Prostate gland (tissue), 2 donors: Measurements from ENCODE around the gene HMOX2. TPM values are rescaled to one million over a fixed set of nuclear protein-coding genes. Genes with fewer than 3 reads are reported as not detected.

Experiments used
- DNase-seq: peaks from one replicate; pipeline ENCODE4 v3.0.0-alpha.2; 2019; ENCODE audit warnings: low spot score
- H3K27ac ChIP-seq, 2 donors: fragments of 200-600 bp; sonication (generic); 2 replicates each; pipeline ENCODE4 v1.5.1; 2017 to 2019
- H3K27me3 ChIP-seq: fragments of 200-600 bp; sonication (generic); replicated peaks from 2 replicates; pipeline ENCODE4 v1.5.1; 2019; ENCODE audit not compliant: insufficient read depth
- H3K36me3 ChIP-seq, 2 donors: fragments of 200-600 bp; sonication (generic); 1 replicate in 1 of 2; 2 replicates in 1 of 2; pipeline versions ENCODE4 v1.5.1 to v1.8.1; 2017 to 2019
- H3K4me1 ChIP-seq: fragments of 200-600 bp; sonication (generic); replicated peaks from 2 replicates; pipeline ENCODE4 v1.5.1; 2019
- H3K4me3 ChIP-seq, 2 donors: fragments of 200-600 bp; sonication (generic); 2 replicates each; pipeline ENCODE4 v1.5.1; 2017 to 2019
- H3K9me3 ChIP-seq: fragments of 200-600 bp; sonication (generic); 2 replicates; pipeline ENCODE4 v1.5.1; 2017
- POLR2A ChIP-seq: fragments of 450-650 bp; IDR thresholded peaks from one replicate; pipeline ENCODE4 v1.6.1; 2016; ENCODE audit warnings: antibody characterized with exemption, mild to moderate bottlenecking
- POLR2AphosphoS5 ChIP-seq: sonication (generic); formaldehyde crosslinking; IDR thresholded peaks from one replicate; pipeline ENCODE4 v1.6.1; 2017; ENCODE audit warnings: antibody characterized with exemption
- WGBS: methylation state at CpG from one replicate; pipeline ENCODE4 v1.1.5; 2018; 5-methylcytosine and 5-hydroxymethylcytosine counted together
- intact Hi-C: fragments of 100-400 bp; cut with DNase I; formaldehyde crosslinking; loops from one replicate; pipeline ENCODE4 v1.14.2; 2022
- total RNA-seq, 2 donors: library from RNA; depleted of rRNA; stranded (reverse); fragments of >200 nt; gene quantifications; one replicate each; pipeline ENCODE4 v1.1.0, GENCODE V29; 2016
- TF ChIP-seq, protein P1 (sequence below), 4 experiments: fragments of 200-600 bp in 2 of 4; fragments of 450-650 bp in 2 of 4; sonication (generic) in 2 of 4; IDR thresholded peaks; 1 replicate in 3 of 4; 2 replicates in 1 of 4; pipeline ENCODE4 v1.5.1; 2016 to 2019; ENCODE audit warnings: antibody characterized with exemption in 4 of 4, mild to moderate bottlenecking in 2 of 4, moderate library complexity in 2 of 4

Gene HMOX2
- total RNA-seq, 2 donors from 2014 or later: 39.9 to 70.8 TPM

DNA sequence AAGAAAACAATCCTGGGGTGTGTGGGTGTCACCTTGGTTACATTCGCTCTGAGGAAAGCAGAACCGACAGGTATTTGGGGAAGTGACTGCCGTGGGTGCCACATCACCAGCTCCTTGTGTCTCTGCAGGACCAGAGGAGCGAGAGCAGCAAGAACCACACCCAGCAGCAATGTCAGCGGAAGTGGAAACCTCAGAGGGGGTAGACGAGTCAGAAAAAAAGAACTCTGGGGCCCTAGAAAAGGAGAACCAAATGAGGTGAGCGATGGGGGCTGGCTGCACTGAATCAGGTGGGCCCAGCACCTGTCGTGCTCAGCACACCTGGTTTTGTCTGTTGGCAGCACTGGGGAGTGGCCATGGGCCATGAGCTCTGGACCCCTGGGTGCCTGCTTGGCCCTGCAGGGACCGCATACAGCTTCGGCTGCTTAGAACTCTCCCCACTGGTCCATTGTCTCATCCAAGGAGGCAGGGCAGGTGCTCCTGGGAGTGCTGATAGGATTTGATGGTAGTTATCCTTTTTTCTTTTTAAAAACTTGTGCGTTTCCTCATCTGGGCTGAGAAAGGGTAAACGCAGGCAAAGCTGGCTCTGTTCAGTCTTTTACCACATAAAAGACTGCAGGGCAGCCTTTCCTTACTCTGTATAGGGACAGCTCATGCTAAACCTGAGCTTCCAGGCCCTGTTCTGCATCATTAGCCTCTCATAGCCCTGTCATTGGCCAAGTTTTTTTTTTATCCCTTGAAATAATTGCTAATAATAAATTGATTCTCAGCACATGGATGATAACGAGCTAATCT is 29.4 kb downstream of the HMOX2 start:
- TF ChIP-seq POLR2AphosphoS5 (no peak), POLR2A (no peak)
- TF ChIP-seq, protein P1, sequence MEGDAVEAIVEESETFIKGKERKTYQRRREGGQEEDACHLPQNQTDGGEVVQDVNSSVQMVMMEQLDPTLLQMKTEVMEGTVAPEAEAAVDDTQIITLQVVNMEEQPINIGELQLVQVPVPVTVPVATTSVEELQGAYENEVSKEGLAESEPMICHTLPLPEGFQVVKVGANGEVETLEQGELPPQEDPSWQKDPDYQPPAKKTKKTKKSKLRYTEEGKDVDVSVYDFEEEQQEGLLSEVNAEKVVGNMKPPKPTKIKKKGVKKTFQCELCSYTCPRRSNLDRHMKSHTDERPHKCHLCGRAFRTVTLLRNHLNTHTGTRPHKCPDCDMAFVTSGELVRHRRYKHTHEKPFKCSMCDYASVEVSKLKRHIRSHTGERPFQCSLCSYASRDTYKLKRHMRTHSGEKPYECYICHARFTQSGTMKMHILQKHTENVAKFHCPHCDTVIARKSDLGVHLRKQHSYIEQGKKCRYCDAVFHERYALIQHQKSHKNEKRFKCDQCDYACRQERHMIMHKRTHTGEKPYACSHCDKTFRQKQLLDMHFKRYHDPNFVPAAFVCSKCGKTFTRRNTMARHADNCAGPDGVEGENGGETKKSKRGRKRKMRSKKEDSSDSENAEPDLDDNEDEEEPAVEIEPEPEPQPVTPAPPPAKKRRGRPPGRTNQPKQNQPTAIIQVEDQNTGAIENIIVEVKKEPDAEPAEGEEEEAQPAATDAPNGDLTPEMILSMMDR (IDR thresholded peaks at IDR 0.05): no peak
- no peak overlapping the region for H3K4me3 ChIP-seq
- no peaks in the 10 kb centered on the region for H3K9me3 ChIP-seq
- 72% methylated on average over 13 of the region's 13 CpGs for WGBS
- H3K4me1 ChIP-seq: peaks cover 7% of the 10 kb centered on the region
- no peaks in the 10 kb centered on the region for H3K36me3 ChIP-seq
- intact Hi-C loops: loop anchor here (2.0 to 10.0 kb wide), 3 partner anchors 43 to 449 kb away; partner anchors contain the start of gene SEC14L5
- H3K27me3 ChIP-seq: no peaks in the 10 kb centered on the region
- no peak for DNase-seq
- H3K27ac ChIP-seq: no peak overlapping the region

DNA sequence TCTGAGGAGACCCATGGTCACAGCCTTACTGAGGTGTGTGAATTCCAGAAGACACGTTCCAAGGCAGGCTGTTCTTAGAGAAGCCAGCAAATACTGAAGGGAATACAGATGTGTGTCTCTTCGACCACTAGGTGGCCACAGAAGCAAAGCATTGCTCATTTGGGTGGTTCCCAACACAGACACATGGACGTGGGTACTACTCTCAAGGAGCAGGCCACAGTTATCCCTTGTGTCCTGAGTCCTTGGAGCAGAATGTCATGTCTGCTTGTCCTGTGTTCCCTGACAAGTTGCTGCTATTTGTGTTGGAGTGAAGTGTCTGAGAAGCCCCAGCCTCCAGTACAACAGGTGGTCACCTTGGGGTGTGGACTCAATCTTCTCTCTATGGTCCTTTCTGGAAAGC is 30.3 kb downstream of the HMOX2 start:
- H3K27me3 ChIP-seq: no peaks in the 10 kb centered on the region
- TF ChIP-seq POLR2A (no peak), POLR2AphosphoS5 (peak; percentile 62)
- TF ChIP-seq, protein P1 (IDR thresholded peaks at IDR 0.05): peak; percentile 53 to 88 (median 82)
- no peak overlapping the region for H3K27ac ChIP-seq
- no peaks in the 10 kb centered on the region for H3K36me3 ChIP-seq
- intact Hi-C loops: loop anchor here (2.0 to 10.0 kb wide), 3 partner anchors 42 to 448 kb away; partner anchors contain the start of gene SEC14L5
- peaks cover 2% of the 10 kb centered on the region for H3K4me1 ChIP-seq
- H3K9me3 ChIP-seq: no peaks in the 10 kb centered on the region
- peak; percentile 71 for DNase-seq
- WGBS: 3% methylated on average over 3 of the region's 3 CpGs
- H3K4me3 ChIP-seq: no peak overlapping the region

DNA sequence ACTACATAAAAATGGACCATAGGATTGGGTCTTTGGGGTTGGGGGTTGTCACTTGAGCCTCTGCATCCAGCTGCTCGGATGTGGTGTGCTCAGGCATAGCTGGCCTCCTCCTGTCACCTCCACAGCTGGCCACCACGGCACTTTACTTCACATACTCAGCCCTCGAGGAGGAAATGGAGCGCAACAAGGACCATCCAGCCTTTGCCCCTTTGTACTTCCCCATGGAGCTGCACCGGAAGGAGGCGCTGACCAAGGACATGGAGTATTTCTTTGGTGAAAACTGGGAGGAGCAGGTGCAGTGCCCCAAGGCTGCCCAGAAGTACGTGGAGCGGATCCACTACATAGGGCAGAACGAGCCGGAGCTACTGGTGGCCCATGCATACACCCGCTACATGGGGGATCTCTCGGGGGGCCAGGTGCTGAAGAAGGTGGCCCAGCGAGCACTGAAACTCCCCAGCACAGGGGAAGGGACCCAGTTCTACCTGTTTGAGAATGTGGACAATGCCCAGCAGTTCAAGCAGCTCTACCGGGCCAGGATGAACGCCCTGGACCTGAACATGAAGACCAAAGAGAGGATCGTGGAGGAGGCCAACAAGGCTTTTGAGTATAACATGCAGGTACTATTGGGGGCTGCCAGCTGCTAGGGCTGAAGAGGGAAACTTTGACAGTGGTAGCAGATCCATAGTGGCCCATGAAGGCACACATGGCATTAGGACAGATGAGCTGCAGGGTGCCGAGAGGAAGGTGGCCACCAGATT is 31.6 kb downstream of the HMOX2 start:
- H3K27ac ChIP-seq: no peak overlapping the region
- intact Hi-C loops: loop anchor here (2.0 to 10.0 kb wide), 3 partner anchors 41 to 447 kb away; partner anchors contain the start of gene SEC14L5
- 94% methylated on average over 17 of the region's 17 CpGs for WGBS

DNA sequence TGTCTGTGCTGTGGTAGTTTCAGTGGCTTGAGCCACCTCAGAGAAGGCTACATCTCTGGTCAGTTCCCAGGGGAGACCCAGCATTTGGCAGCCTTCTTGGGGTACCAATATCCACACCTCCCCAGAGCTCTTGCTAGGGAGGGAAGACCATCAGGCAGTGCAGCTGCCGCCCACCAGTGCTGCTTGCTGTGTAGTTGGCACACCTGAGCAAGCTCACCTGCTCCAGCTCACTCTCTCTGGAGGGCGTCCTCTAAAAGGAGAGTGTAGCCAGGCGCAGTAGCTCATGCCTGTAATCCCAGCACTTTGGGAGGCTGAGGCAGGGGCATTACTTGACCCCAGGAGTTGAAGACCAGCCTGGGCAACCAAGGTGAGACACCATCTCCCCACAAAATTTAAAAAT is 32.6 kb downstream of the HMOX2 start:
- Histone ChIP-seq H3K27ac (no peak overlapping the region), H3K4me3 (no peak overlapping the region), H3K4me1 (no peaks in the 10 kb centered on the region), H3K27me3 (no peaks in the 10 kb centered on the region), H3K36me3 (no peaks in the 10 kb centered on the region), H3K9me3 (no peaks in the 10 kb centered on the region)
- intact Hi-C loops: loop anchor here (5.0 to 10.0 kb wide), 2 partner anchors 78 to 446 kb away; partner anchors contain the start of gene SEC14L5
- TF ChIP-seq POLR2A: no peak
- no peak for TF ChIP-seq POLR2AphosphoS5
- TF ChIP-seq, protein P1 (IDR thresholded peaks at IDR 0.05): no peak
- WGBS: 98% methylated on average over 3 of the region's 3 CpGs
- DNase-seq: no peak

More for the DNA sequence above, 31.6 kb downstream of the HMOX2 start:
- no peak for DNase-seq
- H3K4me3 ChIP-seq: no peak overlapping the region
- no peaks in the 10 kb centered on the region for H3K4me1 ChIP-seq
- no peaks in the 10 kb centered on the region for H3K9me3 ChIP-seq
- no peaks in the 10 kb centered on the region for H3K36me3 ChIP-seq
- H3K27me3 ChIP-seq: no peaks in the 10 kb centered on the region
- no peak for TF ChIP-seq POLR2AphosphoS5
- TF ChIP-seq, protein P1 (IDR thresholded peaks at IDR 0.05): no peak
- no peak for TF ChIP-seq POLR2A
